ENCODE data around the gene SOD1.

SOD1 gene

DNA sequence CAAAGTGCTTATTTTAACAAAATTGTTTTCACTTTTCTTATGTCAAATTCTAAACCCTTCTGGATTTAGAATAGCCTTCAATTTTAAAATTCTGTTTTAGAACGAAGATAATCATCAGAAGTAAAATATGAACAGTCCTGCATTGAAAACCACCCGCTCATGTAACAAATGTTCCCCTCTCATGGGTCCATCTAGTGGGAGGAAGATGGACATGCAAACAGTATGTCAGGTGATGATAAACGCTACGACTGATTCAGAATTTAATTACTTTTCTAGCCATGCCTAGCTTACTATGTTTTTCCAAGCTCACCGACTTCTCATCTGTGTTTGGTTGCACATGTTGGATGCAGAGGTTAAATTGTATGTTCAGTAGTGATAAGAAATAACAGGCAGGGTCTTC, 23.5 kb downstream of the SOD1 start:
- TF ChIP-seq, protein P1, sequence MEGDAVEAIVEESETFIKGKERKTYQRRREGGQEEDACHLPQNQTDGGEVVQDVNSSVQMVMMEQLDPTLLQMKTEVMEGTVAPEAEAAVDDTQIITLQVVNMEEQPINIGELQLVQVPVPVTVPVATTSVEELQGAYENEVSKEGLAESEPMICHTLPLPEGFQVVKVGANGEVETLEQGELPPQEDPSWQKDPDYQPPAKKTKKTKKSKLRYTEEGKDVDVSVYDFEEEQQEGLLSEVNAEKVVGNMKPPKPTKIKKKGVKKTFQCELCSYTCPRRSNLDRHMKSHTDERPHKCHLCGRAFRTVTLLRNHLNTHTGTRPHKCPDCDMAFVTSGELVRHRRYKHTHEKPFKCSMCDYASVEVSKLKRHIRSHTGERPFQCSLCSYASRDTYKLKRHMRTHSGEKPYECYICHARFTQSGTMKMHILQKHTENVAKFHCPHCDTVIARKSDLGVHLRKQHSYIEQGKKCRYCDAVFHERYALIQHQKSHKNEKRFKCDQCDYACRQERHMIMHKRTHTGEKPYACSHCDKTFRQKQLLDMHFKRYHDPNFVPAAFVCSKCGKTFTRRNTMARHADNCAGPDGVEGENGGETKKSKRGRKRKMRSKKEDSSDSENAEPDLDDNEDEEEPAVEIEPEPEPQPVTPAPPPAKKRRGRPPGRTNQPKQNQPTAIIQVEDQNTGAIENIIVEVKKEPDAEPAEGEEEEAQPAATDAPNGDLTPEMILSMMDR (conservative IDR thresholded peaks at IDR 0.05; ENCODE audit: low read depth, low read length), result peak; percentile 40
- H3K4me3 ChIP-seq (ENCODE audit: low read depth, low read length), result no peak overlapping the region
- peak; percentile 33 for DNase-seq (ENCODE audit: low read depth)

DNA sequence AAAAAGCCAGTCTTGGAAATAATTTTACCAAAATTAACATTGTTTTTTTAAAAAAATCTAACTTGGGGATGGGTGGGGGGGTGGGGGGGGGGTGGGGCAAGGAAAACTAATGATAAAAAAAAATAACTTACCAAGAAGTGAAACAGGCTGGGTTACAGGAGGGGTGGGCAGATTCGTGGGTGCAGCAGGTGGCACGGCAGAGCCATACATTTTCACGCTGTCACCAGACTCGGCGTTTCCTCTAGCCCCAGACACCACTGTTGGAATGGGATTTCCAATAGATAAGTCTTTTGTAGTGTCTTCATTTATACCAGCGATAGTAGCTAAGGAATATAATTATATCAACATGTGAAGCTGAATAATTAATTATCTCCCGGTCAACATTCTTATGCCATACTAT, 25.4 kb downstream of the SOD1 start:
- no peak overlapping the region for H3K4me3 ChIP-seq (ENCODE audit: low read depth, low read length)
- DNase-seq (ENCODE audit: low read depth), result no peak
- TF ChIP-seq, protein P1 (conservative IDR thresholded peaks at IDR 0.05; ENCODE audit: low read depth, low read length), result no peak

DNA sequence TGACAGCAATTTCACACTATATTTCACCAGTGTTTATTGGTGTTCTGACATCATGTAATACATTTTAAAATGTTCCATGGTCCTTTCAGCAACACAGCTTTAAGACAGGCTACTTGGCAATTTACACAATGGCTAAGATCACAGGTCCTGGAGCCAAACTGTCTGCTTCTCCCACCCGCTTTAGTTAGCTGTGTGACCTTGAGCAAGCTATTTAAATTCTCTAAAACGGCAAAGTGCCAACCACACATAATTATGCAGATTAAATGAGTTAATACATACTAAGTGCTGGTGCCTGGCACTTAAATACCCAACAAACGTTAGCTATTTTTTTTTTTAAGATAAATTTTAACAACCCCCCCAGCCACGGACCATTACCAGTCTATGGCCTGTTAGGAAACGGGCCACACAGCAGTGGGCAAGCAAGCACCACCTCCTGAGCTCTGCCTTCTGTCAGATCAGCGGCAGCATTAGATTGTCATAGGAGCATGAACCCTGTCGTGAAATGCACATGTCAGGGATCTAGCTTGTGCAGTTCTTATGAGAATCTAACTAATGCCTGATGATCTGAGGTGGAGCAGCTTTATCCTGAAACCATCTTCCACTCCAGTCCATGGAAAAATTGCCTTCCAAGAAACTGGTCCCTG, 26.9 kb downstream of the SOD1 start:
- H3K4me3 ChIP-seq (ENCODE audit: low read depth, low read length), result no peak overlapping the region

DNA sequence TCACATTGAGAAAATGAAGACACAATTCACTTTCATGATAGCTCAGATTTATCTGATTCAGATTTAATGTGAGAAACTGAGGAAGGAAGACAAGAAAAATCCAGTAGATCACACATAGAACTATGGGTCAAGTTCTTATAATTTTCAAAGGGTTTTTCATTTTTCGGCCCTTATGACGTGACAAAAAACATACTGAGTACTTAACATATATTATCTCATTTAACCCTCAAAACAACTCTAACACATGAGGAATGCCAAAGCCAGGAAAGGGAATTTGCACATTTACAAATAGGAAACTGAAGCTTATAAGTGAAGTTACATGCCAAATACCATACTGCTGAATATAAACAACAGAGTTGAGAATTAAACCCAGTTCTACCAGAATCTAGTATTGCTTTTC, 27.6 kb downstream of the SOD1 start:
- no peak overlapping the region for H3K4me3 ChIP-seq (ENCODE audit: low read depth, low read length)
- no peak for DNase-seq (ENCODE audit: low read depth)
- TF ChIP-seq, protein P1 (conservative IDR thresholded peaks at IDR 0.05; ENCODE audit: low read depth, low read length), result no peak

More for the DNA sequence above, 26.9 kb downstream of the SOD1 start:
- TF ChIP-seq, protein P1 (conservative IDR thresholded peaks at IDR 0.05; ENCODE audit: low read depth, low read length), result no peak
- DNase-seq (ENCODE audit: low read depth), result no peak

DNA sequence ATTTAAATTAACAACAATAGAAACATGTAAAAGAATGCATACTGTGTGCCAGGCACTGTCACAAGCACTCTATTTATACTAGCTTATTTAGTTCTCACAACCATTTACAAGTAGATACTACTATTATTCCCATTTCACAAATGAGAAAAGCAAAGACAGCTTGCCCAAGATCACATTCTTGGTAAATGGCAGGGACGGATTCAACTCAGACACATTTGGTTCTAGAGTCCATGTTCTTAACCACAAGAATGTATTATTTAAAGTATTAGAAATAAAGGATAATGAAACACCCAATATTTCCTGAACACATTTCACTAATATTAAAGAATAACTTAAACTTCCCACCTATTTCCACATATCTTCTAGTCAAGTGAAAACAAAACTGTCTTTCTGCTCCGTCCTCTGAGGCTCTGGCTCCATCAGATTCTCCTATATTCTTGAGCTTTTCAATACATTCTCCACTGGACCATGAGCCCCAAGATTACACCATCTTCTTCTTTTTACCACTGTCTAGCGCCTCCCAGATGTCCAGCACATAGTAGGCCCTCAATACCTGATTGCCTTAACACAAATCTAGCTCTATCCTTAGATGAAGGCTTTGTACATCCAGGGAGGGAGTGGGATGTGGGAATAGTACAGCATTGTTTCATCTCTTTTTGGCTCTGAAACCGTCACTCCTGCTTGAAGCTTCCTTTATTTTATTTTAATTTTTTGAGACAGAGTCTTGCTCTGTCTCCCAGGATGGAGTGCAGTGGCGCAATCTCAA, 29.3 kb downstream of the SOD1 start:
- TF ChIP-seq, protein P1 (conservative IDR thresholded peaks at IDR 0.05; ENCODE audit: low read depth, low read length), result no peak
- peak; percentile 35 for DNase-seq (ENCODE audit: low read depth)
- no peak overlapping the region for H3K4me3 ChIP-seq (ENCODE audit: low read depth, low read length)

DNA sequence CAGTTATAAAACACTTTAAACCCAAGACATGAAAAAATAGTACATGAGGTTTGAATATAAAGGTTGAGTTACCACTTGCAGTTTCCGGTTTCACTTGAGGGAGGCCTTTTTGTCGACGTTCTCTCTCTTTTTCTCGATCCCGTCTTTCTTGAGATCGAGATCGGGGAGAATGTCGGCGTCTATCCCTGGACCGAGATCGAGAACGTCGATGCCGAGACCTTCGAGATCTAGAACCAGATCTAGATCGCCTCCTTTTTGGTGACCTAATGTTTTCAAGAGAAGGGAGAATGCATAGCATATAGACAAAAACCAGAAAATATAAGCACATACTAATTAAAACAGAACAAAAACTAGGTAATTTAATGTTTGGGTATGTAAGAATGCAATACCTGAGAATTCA, 33.7 kb downstream of the SOD1 start:
- H3K4me3 ChIP-seq (ENCODE audit: low read depth, low read length), result no peak overlapping the region
- DNase-seq (ENCODE audit: low read depth), result no peak
- TF ChIP-seq, protein P1 (conservative IDR thresholded peaks at IDR 0.05; ENCODE audit: low read depth, low read length), result no peak

Data from choroid plexus epithelial cell (primary cell).